HCT116 (cell line): ENCODE results near the gene XAGE2. TPM values are rescaled to one million over a fixed set of nuclear protein-coding genes. Genes with fewer than 3 reads are reported as not detected.

Source experiments
- ATAC-seq: fragments of 200-7000 bp; cut with Tn5 transposase; 2 replicates; pipeline ENCODE4 v1.9.1; 2020; ENCODE audit warnings: mild to moderate bottlenecking, moderate library complexity
- BruUV-seq: library from RNA; stranded (reverse); fragments of 400-500 nt; replicated peaks from 2 replicates; lab custom pipeline; 2021; lab: Mats Ljungman, UMichigan
- CTCF ChIA-PET: fragments of 300-600 bp; sonication (Branson Sonifier 250); formaldehyde crosslinking; loops from one replicate; lab custom pipeline; 2021; ENCODE audit warnings: antibody characterized with exemption; lab: Charles Lee
- POLR2A ChIA-PET: fragments of 300-600, 350-600 bp; sonication (Branson Sonifier 250); formaldehyde crosslinking; loops from one replicate; lab custom pipeline; 2021; ENCODE audit warnings: antibody characterized with exemption; lab: Charles Lee
- RAD21 ChIA-PET, 2 experiments: fragments of 300-600 bp; sonication (Branson Sonifier 250); formaldehyde crosslinking; loops; one replicate each; lab custom pipeline; 2023; ENCODE audit warnings: low total read pairs in 2 of 2; ENCODE audit not compliant: uncharacterized antibody in 2 of 2, unreplicated experiment in 2 of 2, low non-redundant PET in 1 of 2; lab: Charles Lee
- DNase-seq: peaks from one replicate; pipeline ENCODE4 v3.0.0-alpha.2; 2010; ENCODE audit warnings: low read depth, low spot score
- H2AFZ ChIP-seq: fragments of 200-600 bp; shearing (Covaris generic), sonication (generic); 2 replicates; pipeline ENCODE4 v1.6.1; 2017; ENCODE audit warnings: low read depth, mixed run types, mixed read lengths, antibody characterized with exemption, low read length; ENCODE audit not compliant: poor library complexity, severe bottlenecking
- H3K27ac ChIP-seq: 2 replicates; pipeline ENCODE4 v1.5.1; 2012; ENCODE audit warnings: low read depth, low read length
- H3K27me3 ChIP-seq: fragments of 200-600 bp; sonication (generic); 2 replicates; pipeline ENCODE4 v1.6.1; 2016; ENCODE audit warnings: mixed run types, low read length, mixed read lengths; ENCODE audit not compliant: insufficient read depth
- H3K36me3 ChIP-seq, 2 experiments: fragments of 200-500 bp in 1 of 2; fragments of 200-600 bp in 1 of 2; sonication (Bioruptor generic) in 1 of 2; sonication (generic) in 1 of 2; 2 replicates each; pipeline versions ENCODE4 v1.5.1 to v1.6.1; 2014 to 2016; ENCODE audit warnings: low read length in 2 of 2, inconsistent platforms in 1 of 2, mixed read lengths in 1 of 2, mixed run types in 1 of 2; ENCODE audit not compliant: insufficient read depth in 2 of 2, control insufficient read depth in 1 of 2
- H3K4me1 ChIP-seq, 2 experiments: fragments of 200-600 bp in 1 of 2; sonication (generic) in 1 of 2; 2 replicates each; pipeline versions ENCODE4 v1.5.1 to v1.6.1; 2012 to 2017; ENCODE audit warnings: low read length in 2 of 2, inconsistent platforms in 1 of 2, mild to moderate bottlenecking in 1 of 2, mixed read lengths in 1 of 2, mixed run types in 1 of 2, moderate library complexity in 1 of 2; ENCODE audit not compliant: insufficient read depth in 2 of 2, control insufficient read depth in 1 of 2
- H3K4me2 ChIP-seq: fragments of 200-600 bp; sonication (generic); 2 replicates; pipeline ENCODE4 v1.6.1; 2017; ENCODE audit warnings: mixed run types, low read length, mixed read lengths
- H3K4me3 ChIP-seq, 2 experiments: fragments of 200-600 bp in 1 of 2; sonication (generic) in 1 of 2; replicated peaks in 1 of 2; 2 replicates each; pipeline ENCODE4 v1.5.1; 2011 to 2016; ENCODE audit warnings: low read length in 2 of 2, control low read depth in 1 of 2, low read depth in 1 of 2, mild to moderate bottlenecking in 1 of 2, mixed read lengths in 1 of 2, mixed run types in 1 of 2
- H3K79me2 ChIP-seq: fragments of 200-600 bp; sonication (generic); 2 replicates; pipeline ENCODE4 v1.6.1; 2017; ENCODE audit warnings: mild to moderate bottlenecking, mixed run types, low read length, moderate library complexity, mixed read lengths; ENCODE audit not compliant: insufficient read depth
- H3K9ac ChIP-seq: fragments of 200-600 bp; sonication (generic); 2 replicates; pipeline ENCODE4 v1.6.1; 2016; ENCODE audit warnings: low read length, mixed read lengths
- H3K9me2 ChIP-seq: fragments of 200-600 bp; sonication (generic), shearing (Covaris generic); 2 replicates; pipeline ENCODE4 v1.6.1; 2017; ENCODE audit warnings: mixed run types, mild to moderate bottlenecking, moderate library complexity; ENCODE audit not compliant: insufficient read depth
- H3K9me3 ChIP-seq, 2 experiments: fragments of 200-500 bp in 1 of 2; fragments of 200-600 bp in 1 of 2; sonication (Bioruptor generic) in 1 of 2; sonication (generic) in 1 of 2; 2 replicates each; pipeline ENCODE4 v1.6.1; 2014 to 2017; ENCODE audit warnings: low read length in 2 of 2, mixed read lengths in 2 of 2, inconsistent platforms in 1 of 2, low read depth in 1 of 2, mild to moderate bottlenecking in 1 of 2, mixed run types in 1 of 2, moderate library complexity in 1 of 2; ENCODE audit not compliant: control insufficient read depth in 1 of 2, insufficient read depth in 1 of 2
- H4K20me1 ChIP-seq: fragments of 200-600 bp; sonication (generic), shearing (Covaris generic); 2 replicates; pipeline ENCODE4 v1.6.1; 2017; ENCODE audit warnings: mixed run types, mild to moderate bottlenecking, moderate library complexity; ENCODE audit not compliant: insufficient read depth
- ATF3 ChIP-seq: IDR thresholded peaks from 2 replicates; pipeline ENCODE4 v1.6.1; 2012
- CEBPB ChIP-seq: IDR thresholded peaks from 2 replicates; pipeline ENCODE4 v1.6.1; 2012; ENCODE audit warnings: low read depth
- EGR1 ChIP-seq: IDR thresholded peaks from 2 replicates; pipeline ENCODE4 v1.6.1; 2012; ENCODE audit warnings: low read depth
- ELF1 ChIP-seq: IDR thresholded peaks from 2 replicates; pipeline ENCODE4 v1.6.1; 2012; ENCODE audit warnings: low read depth, borderline replicate concordance
- EZH2phosphoT487 ChIP-seq: fragments of 200-600 bp; IDR thresholded peaks from 2 replicates; pipeline ENCODE4 v1.6.1; 2018; ENCODE audit warnings: antibody characterized with exemption, borderline replicate concordance
- REST ChIP-seq: IDR thresholded peaks from 2 replicates; pipeline ENCODE4 v1.6.1; 2012; ENCODE audit warnings: low read depth
- SP1 ChIP-seq: IDR thresholded peaks from 2 replicates; pipeline ENCODE4 v1.6.1; 2012; ENCODE audit warnings: low read depth
- TCF7L2 ChIP-seq: IDR thresholded peaks from 2 replicates; pipeline ENCODE4 v1.7.0; 2011; ENCODE audit warnings: borderline replicate concordance, inconsistent platforms; ENCODE audit not compliant: insufficient read depth, insufficient read length; ENCODE audit errors: extremely low read depth
- ZBTB33 ChIP-seq: IDR thresholded peaks from 2 replicates; pipeline ENCODE4 v1.6.1; 2011; ENCODE audit warnings: mild to moderate bottlenecking, low read length, moderate library complexity; ENCODE audit not compliant: insufficient replicate concordance; ENCODE audit errors: extremely low read depth
- ZNF274 ChIP-seq: fragments of 200-500 bp; sonication (Bioruptor generic); IDR thresholded peaks from 2 replicates; pipeline ENCODE4 v1.6.1; 2014; ENCODE audit warnings: mild to moderate bottlenecking, low read depth, low read length, inconsistent platforms
- intact Hi-C: fragments of 100-400 bp; cut with micrococcal nuclease; formaldehyde crosslinking; loops from 2 replicates; pipeline ENCODE4 v1.10.0; 2022
- total RNA-seq: library from RNA; stranded (reverse); gene quantifications from one replicate; pipeline ENCODE4 v1.2.1, GENCODE V29; 2021; ENCODE audit not compliant: unreplicated experiment

The XAGE2 gene
- total RNA-seq, 1 experiment from 2014 or later, result not detected

DNA sequence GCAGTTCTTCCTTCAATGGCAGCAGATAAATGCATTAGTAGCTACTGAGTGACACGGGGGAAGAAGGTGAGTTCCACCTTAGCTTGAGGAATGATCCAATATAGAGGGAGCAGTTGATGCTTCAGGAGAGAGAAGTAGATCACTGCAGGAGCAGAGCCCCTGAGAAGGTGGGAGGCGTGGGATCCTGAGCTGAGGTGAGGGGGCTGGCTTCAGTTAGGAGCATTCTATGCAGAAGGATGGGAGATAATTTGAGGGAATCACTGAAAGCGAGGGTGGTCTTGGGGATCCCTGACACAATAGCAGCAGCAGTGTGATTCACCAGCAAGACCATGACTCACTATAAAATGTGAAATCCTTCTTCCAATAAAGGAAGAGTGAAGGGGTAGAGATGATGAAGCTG is 48.0 kb downstream of the XAGE2 start:
- no TSS peak for BruUV-seq
- Histone ChIP-seq H3K9me2 (no peaks in the 10 kb centered on the region), H3K27ac (no peak overlapping the region), H3K9me3 (no peaks in the 10 kb centered on the region), H2AFZ (no peak overlapping the region), H3K4me3 (no peak overlapping the region), H3K4me1 (no peaks in the 10 kb centered on the region), H3K9ac (no peak overlapping the region), H3K4me2 (no peak overlapping the region), H3K79me2 (no peaks in the 10 kb centered on the region), H4K20me1 (no peaks in the 10 kb centered on the region), H3K27me3 (peaks cover 3% of the 10 kb centered on the region; the same call in 1 of the 2 replicates), H3K36me3 (no peaks in the 10 kb centered on the region)
- no peak for ATAC-seq
- intact Hi-C loops, result no loop called here
- no peak for DNase-seq
- TF ChIP-seq EGR1, result no peak
- no peak for TF ChIP-seq ZNF274
- TF ChIP-seq CEBPB, result no peak
- no peak for TF ChIP-seq ATF3
- TF ChIP-seq ELF1, result no peak
- no peak for TF ChIP-seq EZH2phosphoT487
- no peak for TF ChIP-seq REST
- TF ChIP-seq TCF7L2, result no peak
- no peak for TF ChIP-seq SP1
- TF ChIP-seq ZBTB33, result no peak
- RAD21 ChIA-PET, result no interaction called here
- POLR2A ChIA-PET, result no interaction called here
- CTCF ChIA-PET, result no interaction called here
